HCT116 (cell line): ENCODE data around the gene HIVEP3.

ENCODE experiments used
- EZH2 ChIP-seq: fragments of 200-600 bp; sonication (generic); IDR thresholded peaks from 2 replicates; pipeline ENCODE4 v1.6.1; 2017; ENCODE audit warnings: antibody characterized with exemption, mixed run types
- SIN3A ChIP-seq: IDR thresholded peaks from 2 replicates; pipeline ENCODE4 v1.6.1; 2012; ENCODE audit warnings: low read depth

DNA sequence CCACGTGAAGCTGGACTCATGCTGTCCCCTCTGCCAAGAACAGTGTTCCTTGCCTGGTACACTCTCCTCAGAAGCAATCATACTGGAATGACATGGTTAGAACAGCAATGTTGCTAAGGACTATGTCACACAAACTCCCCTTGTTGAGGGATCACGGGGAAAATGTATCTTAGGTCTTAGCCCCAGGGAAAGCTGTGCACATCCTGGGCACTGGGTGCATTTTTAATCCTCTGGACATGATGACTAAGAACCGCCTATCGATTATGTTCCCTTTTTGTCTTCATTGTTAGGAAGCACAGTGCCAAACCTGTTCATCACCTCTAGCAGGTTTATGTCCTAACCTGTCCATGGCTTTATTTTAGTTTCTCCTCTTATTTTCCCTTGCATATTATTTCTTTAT is 115.1 kb downstream of the HIVEP3 start:
- TF ChIP-seq SIN3A = no peak
- TF ChIP-seq EZH2 = no peak
